Activated CD4-positive, alpha-beta T cell treated with anti-CD3 and anti-CD28 coated beads for 36 hours (primary cell): ENCODE measurements around the gene BTBD7. TPM values are rescaled to one million over a fixed set of nuclear protein-coding genes. Genes with fewer than 3 reads are reported as not detected.
"Not testable (repeated sequence)": the region's sequence is repeated elsewhere in the genome, so short reads cannot be mapped to it uniquely, and the experiment has no call there.

Experiments
- ATAC-seq: fragments of 200-7000 bp; cut with Tn5 transposase; one replicate; pipeline ENCODE4 v1.10.0; 2021; ENCODE audit warnings: mild to moderate bottlenecking, moderate library complexity
- CTCF ChIA-PET: fragments of 350-600 bp; sonication (Branson Sonifier 250); formaldehyde crosslinking; loops from one replicate; lab custom pipeline; 2021; ENCODE audit warnings: antibody characterized with exemption; lab: Charles Lee
- POLR2A ChIA-PET: fragments of 350-600 bp; sonication (Branson Sonifier 250); formaldehyde crosslinking; loops from one replicate; lab custom pipeline; 2021; ENCODE audit warnings: antibody characterized with exemption, inconsistent platforms; lab: Charles Lee
- DNase-seq: peaks from one replicate; pipeline ENCODE4 v3.0.0-alpha.2; 2020
- H3K27ac Mint-ChIP-seq: one replicate; pipeline ENCODE4 v1.8.0; 2021; ENCODE audit warnings: mixed read lengths
- H3K27me3 Mint-ChIP-seq: one replicate; pipeline ENCODE4 v1.8.0; 2021; ENCODE audit warnings: mixed read lengths
- H3K36me3 Mint-ChIP-seq: one replicate; pipeline ENCODE4 v1.8.0; 2021; ENCODE audit warnings: low read depth, mixed read lengths
- H3K4me1 Mint-ChIP-seq: one replicate; pipeline ENCODE4 v1.8.0; 2021; ENCODE audit warnings: mixed read lengths
- H3K4me3 Mint-ChIP-seq: one replicate; pipeline ENCODE4 v1.8.0; 2021; ENCODE audit warnings: mild to moderate bottlenecking, moderate library complexity, mixed read lengths
- H3K9me3 Mint-ChIP-seq: one replicate; pipeline ENCODE4 v1.8.0; 2021; ENCODE audit warnings: low read depth, mixed read lengths
- intact Hi-C, 2 experiments: fragments of 100-400 bp; cut with DNase I in 1 of 2; cut with micrococcal nuclease in 1 of 2; formaldehyde crosslinking; loops; one replicate each; pipeline versions ENCODE4 v1.14.2 to v1.15.1; 2022 to 2024; cut with DNase I, micrococcal nuclease
- total RNA-seq, 2 experiments: library from RNA; stranded (reverse); gene quantifications; one replicate each; pipeline ENCODE4 v1.2.3, GENCODE V29; 2021

Gene BTBD7
- total RNA-seq, 2 experiments from 2014 or later: 6.5 to 9.5 TPM

- H3K36me3 Mint-ChIP-seq: peaks cover 8% of the 10 kb centered on the region
- ATAC-seq: no peak
- no peaks in the 10 kb centered on the region for H3K27me3 Mint-ChIP-seq
- no peaks in the 10 kb centered on the region for H3K9me3 Mint-ChIP-seq
- ChIA-PET POLR2A (no interaction called here), CTCF (interaction anchor here (0.6 kb wide), 1 partner anchor 927 kb away, joined by 3 read pairs; no protein-coding TSS in a partner anchor)
- H3K27ac Mint-ChIP-seq: no peak overlapping the region
- H3K4me3 Mint-ChIP-seq: no peak overlapping the region
- intact Hi-C loops: no loop called here
- H3K4me1 Mint-ChIP-seq: peaks cover 17% of the 10 kb centered on the region
- DNase-seq: no peak
Measured at GRCh38 chr14:93267149-93267711, 65.6 kb downstream of the BTBD7 start.

- intact Hi-C loops: no loop called here
- Mint-ChIP-seq H3K4me1 (peaks cover 17% of the 10 kb centered on the region), H3K9me3 (no peaks in the 10 kb centered on the region), H3K4me3 (no peak overlapping the region), H3K36me3 (peaks cover 8% of the 10 kb centered on the region), H3K27ac (no peak overlapping the region), H3K27me3 (no peaks in the 10 kb centered on the region)
- ChIA-PET CTCF (interaction anchor here (0.6 kb wide), 1 partner anchor 9 kb away, joined by 3 read pairs; no protein-coding TSS in a partner anchor), POLR2A (no interaction called here)
- DNase-seq (no peak), ATAC-seq (no peak)
Measured at GRCh38 chr14:93266127-93266526, 66.7 kb downstream of the BTBD7 start.

GRCh38 chr14:93263416-93263815, 69.4 kb downstream of the BTBD7 start:
- Mint-ChIP-seq H3K27me3 (no peaks in the 10 kb centered on the region), H3K27ac (no peak overlapping the region), H3K9me3 (no peaks in the 10 kb centered on the region), H3K4me3 (no peak overlapping the region), H3K36me3 (peaks cover 11% of the 10 kb centered on the region), H3K4me1 (peaks cover 10% of the 10 kb centered on the region)
- intact Hi-C loops: no loop called here
- POLR2A ChIA-PET: no interaction called here
- no peak for DNase-seq
- CTCF ChIA-PET: no interaction called here
- no peak for ATAC-seq

- no peaks in the 10 kb centered on the region for H3K9me3 Mint-ChIP-seq
- POLR2A ChIA-PET: no interaction called here
- peaks cover 10% of the 10 kb centered on the region for H3K4me1 Mint-ChIP-seq
- intact Hi-C loops: no loop called here
- CTCF ChIA-PET: no interaction called here
- no peaks in the 10 kb centered on the region for H3K27me3 Mint-ChIP-seq
- no peak overlapping the region for H3K27ac Mint-ChIP-seq
- H3K36me3 Mint-ChIP-seq: peaks cover 11% of the 10 kb centered on the region
- DNase-seq (no peak), ATAC-seq (no peak)
- no peak overlapping the region for H3K4me3 Mint-ChIP-seq
Measured at GRCh38 chr14:93262446-93262845, 70.4 kb downstream of the BTBD7 start.

- Mint-ChIP-seq H3K36me3 (peaks cover 22% of the 10 kb centered on the region), H3K27me3 (no peaks in the 10 kb centered on the region), H3K4me3 (no peak overlapping the region), H3K9me3 (no peaks in the 10 kb centered on the region), H3K27ac (no peak overlapping the region), H3K4me1 (no peaks in the 10 kb centered on the region)
- POLR2A ChIA-PET: no interaction called here
- intact Hi-C loops: no loop called here
- ATAC-seq (no peak), DNase-seq (no peak)
- CTCF ChIA-PET: interaction anchor here (1.1 to 1.6 kb wide), 3 partner anchors 19 to 205 kb away, joined by 3 read pairs; no protein-coding TSS in a partner anchor
Measured at GRCh38 chr14:93249128-93249831, 83.6 kb downstream of the BTBD7 start.

GRCh38 chr14:93246534-93246933, 86.3 kb downstream of the BTBD7 start:
- Mint-ChIP-seq H3K27me3 (no peaks in the 10 kb centered on the region), H3K36me3 (peaks cover 27% of the 10 kb centered on the region), H3K27ac (no peak overlapping the region), H3K4me3 (no peak overlapping the region), H3K9me3 (no peaks in the 10 kb centered on the region), H3K4me1 (no peaks in the 10 kb centered on the region)
- DNase-seq: no peak
- POLR2A ChIA-PET: no interaction called here
- no peak for ATAC-seq
- CTCF ChIA-PET: interaction anchor here (0.7 kb wide), 1 partner anchor 354 kb away, joined by 3 read pairs; no protein-coding TSS in a partner anchor
- intact Hi-C loops: no loop called here

GRCh38 chr14:93245764-93246420, 86.9 kb downstream of the BTBD7 start:
- ChIA-PET CTCF (interaction anchor here (0.7 kb wide), 1 partner anchor 354 kb away, joined by 3 read pairs; no protein-coding TSS in a partner anchor), POLR2A (no interaction called here)
- Mint-ChIP-seq H3K9me3 (no peaks in the 10 kb centered on the region), H3K4me1 (no peaks in the 10 kb centered on the region), H3K4me3 (no peak overlapping the region), H3K27ac (no peak overlapping the region), H3K27me3 (no peaks in the 10 kb centered on the region), H3K36me3 (peaks cover 27% of the 10 kb centered on the region)
- DNase-seq: no peak
- no peak for ATAC-seq
- intact Hi-C loops: no loop called here

GRCh38 chr14:93240678-93241000, 92.2 kb downstream of the BTBD7 start:
- Mint-ChIP-seq H3K27me3 (no peaks in the 10 kb centered on the region), H3K27ac (no peak overlapping the region), H3K4me1 (peaks cover 9% of the 10 kb centered on the region), H3K36me3 (peaks cover 24% of the 10 kb centered on the region), H3K9me3 (no peaks in the 10 kb centered on the region), H3K4me3 (no peak overlapping the region)
- DNase-seq (no peak), ATAC-seq (no peak)
- POLR2A ChIA-PET: no interaction called here
- intact Hi-C loops: no loop called here
- CTCF ChIA-PET: interaction anchor here (1.2 kb wide), 1 partner anchor 34 kb away, joined by 4 read pairs; the partner anchor contains the start of genes GON7 and UBR7

- peaks cover 9% of the 10 kb centered on the region for H3K4me1 Mint-ChIP-seq
- DNase-seq: peak; percentile 45
- H3K36me3 Mint-ChIP-seq: peaks cover 19% of the 10 kb centered on the region
- H3K27ac Mint-ChIP-seq: no peak overlapping the region
- POLR2A ChIA-PET: no interaction called here
- peak; percentile 90 for ATAC-seq
- intact Hi-C loops: loop anchor here in 1 of 2 experiments (10.0 kb wide), 1 partner anchor 305 kb away; no protein-coding TSS in a partner anchor
- H3K9me3 Mint-ChIP-seq: no peaks in the 10 kb centered on the region
- H3K27me3 Mint-ChIP-seq: no peaks in the 10 kb centered on the region
- CTCF ChIA-PET: interaction anchor here (0.6 to 1.2 kb wide), 2 partner anchors 33 to 190 kb away, joined by 3 to 4 read pairs; partner anchors contain the start of genes GON7 and UBR7
- no peak overlapping the region for H3K4me3 Mint-ChIP-seq
Measured at GRCh38 chr14:93239869-93240677, 92.8 kb downstream of the BTBD7 start.

GRCh38 chr14:93234798-93235197, 98.0 kb downstream of the BTBD7 start:
- ATAC-seq (no peak), DNase-seq (no peak)
- Mint-ChIP-seq H3K36me3 (peaks cover 2% of the 10 kb centered on the region), H3K27ac (no peak overlapping the region), H3K9me3 (no peaks in the 10 kb centered on the region), H3K4me3 (no peak overlapping the region), H3K27me3 (no peaks in the 10 kb centered on the region), H3K4me1 (peaks cover 13% of the 10 kb centered on the region)
- POLR2A ChIA-PET: no interaction called here
- intact Hi-C loops: loop anchor here (5.0 to 10.0 kb wide), 3 partner anchors 308 to 383 kb away; no protein-coding TSS in a partner anchor
- CTCF ChIA-PET: no interaction called here

- ATAC-seq, POLR2A ChIA-PET, DNase-seq, H3K4me3 Mint-ChIP-seq, H3K9me3 Mint-ChIP-seq, H3K27me3 Mint-ChIP-seq, H3K27ac Mint-ChIP-seq, CTCF ChIA-PET: not testable (repeated sequence)
- peaks cover 11% of the 10 kb centered on the region for H3K4me1 Mint-ChIP-seq
- intact Hi-C loops: loop anchor here (5.0 to 10.0 kb wide), 3 partner anchors 309 to 384 kb away; no protein-coding TSS in a partner anchor
- peaks cover 11% of the 10 kb centered on the region for H3K36me3 Mint-ChIP-seq
Measured at GRCh38 chr14:93233078-93233477, 99.8 kb downstream of the BTBD7 start.
